Endothelial cell (in vitro differentiated cells): Measurements from ENCODE around the gene OSCP1. TPM values are rescaled to one million over a fixed set of nuclear protein-coding genes. Genes with fewer than 3 reads are reported as not detected.
A peak's percentile ranks its signal among the peaks of the same experiment; 100 is the strongest.

ENCODE experiments used
- DNase-seq: peaks from one replicate; pipeline ENCODE4 v3.0.0; 2021; ENCODE audit warnings: low spot score
- H3K27ac Mint-ChIP-seq: one replicate; pipeline ENCODE4 v1.8.0; 2021; ENCODE audit warnings: mixed read lengths, inconsistent platforms; ENCODE audit not compliant: unreplicated experiment
- H3K27me3 Mint-ChIP-seq: one replicate; pipeline ENCODE4 v1.8.0; 2021; ENCODE audit warnings: mild to moderate bottlenecking, moderate library complexity, mixed read lengths, inconsistent platforms; ENCODE audit not compliant: unreplicated experiment
- H3K36me3 Mint-ChIP-seq: one replicate; pipeline ENCODE4 v1.8.0; 2021; ENCODE audit warnings: mild to moderate bottlenecking, low read depth, mixed read lengths, inconsistent platforms; ENCODE audit not compliant: unreplicated experiment
- H3K4me1 Mint-ChIP-seq: one replicate; pipeline ENCODE4 v1.8.0; 2021; ENCODE audit warnings: mild to moderate bottlenecking, mixed read lengths, inconsistent platforms; ENCODE audit not compliant: unreplicated experiment
- H3K4me3 Mint-ChIP-seq: one replicate; pipeline ENCODE4 v1.8.0; 2021; ENCODE audit warnings: mild to moderate bottlenecking, mixed read lengths, inconsistent platforms; ENCODE audit not compliant: unreplicated experiment
- H3K9me3 Mint-ChIP-seq: one replicate; pipeline ENCODE4 v1.8.0; 2021; ENCODE audit warnings: mixed read lengths, inconsistent platforms; ENCODE audit not compliant: unreplicated experiment
- CTCF ChIP-seq: fragments of 200-600 bp; sonication (generic); IDR thresholded peaks from one replicate; pipeline ENCODE4 v1.5.0; 2021; ENCODE audit warnings: antibody characterized with exemption; ENCODE audit not compliant: unreplicated experiment
- total RNA-seq: library from RNA; stranded (reverse); fragmentation: NEBNext Ultra II Directional; extraction: Animal tissue kit (Norgen Biotek cat#: 25700); gene quantifications from one replicate; pipeline ENCODE4 v1.2.1, GENCODE V29; 2021; ENCODE audit not compliant: unreplicated experiment

Gene OSCP1
- total RNA-seq, 1 donor from 2014 or later: 5.1 TPM

DNA sequence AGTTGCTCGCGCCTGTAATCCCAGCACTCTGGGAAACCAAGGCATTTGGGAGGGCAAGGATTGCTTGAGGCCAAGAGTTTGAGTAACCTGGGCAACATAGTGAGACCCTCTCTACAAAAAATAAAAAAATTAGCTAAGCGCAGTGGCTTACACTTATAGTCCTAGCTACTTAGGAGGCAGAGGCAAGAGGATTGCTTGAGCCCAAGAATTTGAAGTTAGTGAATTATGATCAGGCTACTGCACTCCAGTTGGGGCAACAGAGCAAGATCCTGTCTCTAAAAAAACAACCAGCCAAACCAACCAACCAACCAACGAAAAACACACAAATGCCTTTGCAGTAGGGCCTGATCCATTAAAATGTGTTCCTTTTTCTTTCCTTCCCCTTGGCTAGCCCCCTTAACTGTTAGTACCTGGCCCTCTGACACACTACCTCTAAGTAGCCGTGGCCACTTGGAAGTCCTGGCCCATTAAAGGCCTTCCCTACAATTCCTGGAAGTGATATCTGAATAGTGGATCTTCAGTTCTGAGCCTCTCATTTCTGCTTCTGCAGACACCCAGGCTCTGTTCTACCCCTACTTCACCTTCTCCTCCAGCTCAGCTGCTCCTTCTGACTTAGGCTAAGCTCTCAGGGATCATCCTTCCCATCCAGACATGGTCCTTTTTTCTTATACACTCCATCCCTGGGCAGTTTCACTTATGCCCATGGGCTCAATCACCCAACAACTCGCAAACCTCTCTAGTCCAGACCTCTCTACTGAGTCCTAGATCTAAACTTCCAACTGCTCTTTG is 3.5 kb upstream of the OSCP1 start:
- peaks cover 22% of the 10 kb centered on the region for H3K4me1 Mint-ChIP-seq
- DNase-seq: no peak
- TF ChIP-seq CTCF: no peak
- H3K4me3 Mint-ChIP-seq: no peak overlapping the region
- peaks cover 21% of the 10 kb centered on the region for H3K36me3 Mint-ChIP-seq
- H3K27ac Mint-ChIP-seq: no peak overlapping the region
- H3K9me3 Mint-ChIP-seq: no peaks in the 10 kb centered on the region
- peaks cover 5% of the 10 kb centered on the region for H3K27me3 Mint-ChIP-seq

DNA sequence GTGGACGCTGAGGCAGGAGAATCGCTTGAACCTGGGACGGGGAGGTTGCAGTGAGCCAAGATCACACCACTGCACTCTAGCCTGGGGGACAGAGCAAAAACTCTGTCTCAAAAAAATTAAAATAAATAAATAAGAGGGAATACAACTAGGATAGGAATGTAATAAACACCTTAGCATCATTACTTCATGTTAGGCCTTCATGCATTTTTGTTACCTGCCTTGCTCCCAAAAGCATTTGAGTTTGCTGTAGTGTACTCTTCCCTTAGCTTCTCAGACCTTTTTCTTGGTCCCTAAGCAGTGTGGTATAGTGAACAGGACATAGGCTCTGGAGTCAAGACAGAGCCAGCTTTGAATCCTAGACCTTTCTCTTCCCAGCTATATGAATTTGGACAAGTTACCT is 2.8 kb upstream of the OSCP1 start:
- no peaks in the 10 kb centered on the region for H3K9me3 Mint-ChIP-seq
- TF ChIP-seq CTCF: no peak
- peaks cover 17% of the 10 kb centered on the region for H3K36me3 Mint-ChIP-seq
- H3K4me3 Mint-ChIP-seq: no peak overlapping the region
- no peak for DNase-seq
- H3K4me1 Mint-ChIP-seq: peaks cover 28% of the 10 kb centered on the region
- no peak overlapping the region for H3K27ac Mint-ChIP-seq
- peaks cover 5% of the 10 kb centered on the region for H3K27me3 Mint-ChIP-seq

GRCh38 chr1:36450919-36451305 is 661 bp upstream of the OSCP1 start:
- Mint-ChIP-seq H3K27ac (peak overlapping the region; percentile 93), H3K36me3 (peaks cover 17% of the 10 kb centered on the region), H3K4me1 (peaks cover 28% of the 10 kb centered on the region), H3K27me3 (peaks cover 5% of the 10 kb centered on the region), H3K4me3 (peak overlapping the region; percentile 89), H3K9me3 (no peaks in the 10 kb centered on the region)
- no peak for TF ChIP-seq CTCF
- DNase-seq: no peak

GRCh38 chr1:36448530-36449056 is 1.7 kb downstream of the OSCP1 start:
- Mint-ChIP-seq H3K4me3 (peak overlapping the region; percentile 52), H3K27ac (peak overlapping the region; percentile 32), H3K27me3 (peaks cover 5% of the 10 kb centered on the region), H3K4me1 (peaks cover 28% of the 10 kb centered on the region), H3K9me3 (no peaks in the 10 kb centered on the region), H3K36me3 (peaks cover 4% of the 10 kb centered on the region)
- no peak for DNase-seq
- no peak for TF ChIP-seq CTCF

DNA sequence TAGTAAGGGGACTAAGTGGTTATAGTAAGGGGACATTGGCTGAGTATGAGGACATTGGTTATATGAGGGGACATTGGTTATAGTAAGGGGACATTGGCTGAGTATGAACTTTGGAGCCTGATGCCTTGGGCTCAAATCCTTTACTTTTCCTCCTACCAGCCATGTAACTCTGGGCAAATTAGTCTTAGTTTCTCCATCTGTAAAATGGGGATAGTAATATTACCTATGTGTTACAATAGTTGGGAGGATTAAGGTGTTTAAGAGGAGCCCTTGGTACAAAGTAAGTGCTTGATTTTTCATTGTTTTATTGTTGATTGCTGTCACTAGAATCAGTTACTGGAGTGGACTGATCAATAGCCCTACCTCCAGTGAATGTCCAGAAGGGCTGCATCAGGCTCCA is 2.8 kb downstream of the OSCP1 start:
- DNase-seq: no peak
- H3K4me3 Mint-ChIP-seq: no peak overlapping the region

More for the DNA sequence above, 2.8 kb downstream of the OSCP1 start:
- Mint-ChIP-seq H3K27ac (no peak overlapping the region), H3K27me3 (peaks cover 5% of the 10 kb centered on the region), H3K4me1 (peaks cover 27% of the 10 kb centered on the region), H3K36me3 (peaks cover 4% of the 10 kb centered on the region), H3K9me3 (no peaks in the 10 kb centered on the region)
- no peak for TF ChIP-seq CTCF
